Suprapubic skin (tissue), 4 donors: ENCODE measurements around the gene CAMK4. TPM values are rescaled to one million over a fixed set of nuclear protein-coding genes. Genes with fewer than 3 reads are reported as not detected.

Experiments
- DNase-seq, 2 donors: peaks; one replicate each; pipeline ENCODE4 v3.0.0-alpha.2; 2019; ENCODE audit warnings: low spot score in 2 of 2
- H3K27ac ChIP-seq: fragments of 200-600 bp; sonication (generic); one replicate; pipeline ENCODE4 v1.5.1; 2019
- H3K27me3 ChIP-seq: fragments of 200-600 bp; sonication (generic); one replicate; pipeline ENCODE4 v1.5.1; 2019
- H3K36me3 ChIP-seq: fragments of 200-600 bp; sonication (generic); one replicate; pipeline ENCODE4 v1.5.1; 2019
- H3K4me1 ChIP-seq: fragments of 200-600 bp; sonication (generic); one replicate; pipeline ENCODE4 v1.5.1; 2019
- H3K4me3 ChIP-seq: fragments of 200-600 bp; sonication (generic); one replicate; pipeline ENCODE4 v1.5.1; 2019; ENCODE audit warnings: mild to moderate bottlenecking
- H3K9me3 ChIP-seq: fragments of 200-600 bp; sonication (generic); one replicate; pipeline ENCODE4 v1.5.1; 2019
- CTCF ChIP-seq, 2 donors: fragments of 200-600 bp in 1 of 2; fragments of 450-650 bp in 1 of 2; sonication (generic) in 1 of 2; IDR thresholded peaks; one replicate each; pipeline ENCODE4 v1.5.1; 2016 to 2019; ENCODE audit warnings: antibody characterized with exemption in 2 of 2, mild to moderate bottlenecking in 1 of 2, moderate library complexity in 1 of 2
- EP300 ChIP-seq: sonication (generic); formaldehyde crosslinking; IDR thresholded peaks from one replicate; pipeline ENCODE4 v1.6.1; 2017; ENCODE audit warnings: antibody characterized with exemption
- POLR2A ChIP-seq, 2 donors: fragments of 450-650 bp; IDR thresholded peaks; one replicate each; pipeline ENCODE4 v1.6.1; 2017; ENCODE audit warnings: antibody characterized with exemption in 2 of 2, mild to moderate bottlenecking in 2 of 2, moderate library complexity in 2 of 2
- POLR2AphosphoS5 ChIP-seq, 3 donors: sonication (generic); formaldehyde crosslinking; IDR thresholded peaks; one replicate each; pipeline ENCODE4 v1.6.1; 2017; ENCODE audit warnings: antibody characterized with exemption in 3 of 3
- WGBS: methylation state at CpG from one replicate; pipeline ENCODE4 v1.1.5; 2018; 5-methylcytosine and 5-hydroxymethylcytosine counted together
- total RNA-seq, 4 donors: library from RNA; depleted of rRNA; stranded (reverse); fragments of >200 nt; gene quantifications; one replicate each; pipeline ENCODE4 v1.1.0, GENCODE V29; 2016

The CAMK4 gene
- total RNA-seq, 4 donors from 2014 or later = 0.05 to 2.6 (median 0.21) TPM; not detected in 1

- H3K27ac ChIP-seq = no peak overlapping the region
- no peak for DNase-seq
- no peak overlapping the region for H3K4me3 ChIP-seq
- no peaks in the 10 kb centered on the region for H3K9me3 ChIP-seq
- peaks cover 4% of the 10 kb centered on the region for H3K4me1 ChIP-seq
- no peaks in the 10 kb centered on the region for H3K27me3 ChIP-seq
- no peaks in the 10 kb centered on the region for H3K36me3 ChIP-seq
- 45% methylated on average over 3 of the region's 3 CpGs for WGBS
- no peak for TF ChIP-seq POLR2A (IDR thresholded peaks at IDR 0.05)
- no peak for TF ChIP-seq POLR2AphosphoS5 (IDR thresholded peaks at IDR 0.05)
- TF ChIP-seq CTCF (IDR thresholded peaks at IDR 0.05) = no peak
- TF ChIP-seq EP300 = no peak
Observed at GRCh38 chr5:111472579-111472978, 248.4 kb downstream of the CAMK4 start.

DNA sequence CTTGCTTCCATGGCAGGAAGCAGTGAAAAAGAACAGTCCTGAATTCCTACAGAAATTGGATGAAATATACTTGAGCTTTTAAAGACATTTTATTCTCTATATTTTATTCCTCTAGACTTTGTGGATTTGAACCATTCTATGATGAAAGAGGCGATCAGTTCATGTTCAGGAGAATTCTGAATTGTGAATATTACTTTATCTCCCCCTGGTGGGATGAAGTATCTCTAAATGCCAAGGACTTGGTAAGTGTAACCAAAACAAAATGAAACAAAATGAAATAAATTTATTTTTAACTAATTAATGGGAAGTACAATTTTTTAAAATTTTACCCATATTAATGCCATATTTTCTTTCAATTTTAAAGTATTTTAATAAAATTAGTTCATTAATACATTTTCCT, 254.1 kb downstream of the CAMK4 start:
- Histone ChIP-seq H3K9me3 (no peaks in the 10 kb centered on the region), H3K27ac (no peak overlapping the region), H3K36me3 (no peaks in the 10 kb centered on the region), H3K4me1 (no peaks in the 10 kb centered on the region), H3K27me3 (no peaks in the 10 kb centered on the region), H3K4me3 (no peak overlapping the region)
- 87% methylated on average over 1 of the region's 1 CpG for WGBS
- no peak for TF ChIP-seq EP300
- TF ChIP-seq POLR2AphosphoS5 (IDR thresholded peaks at IDR 0.05) = no peak
- TF ChIP-seq POLR2A (IDR thresholded peaks at IDR 0.05) = no peak
- no peak for TF ChIP-seq CTCF (IDR thresholded peaks at IDR 0.05)
- no peak for DNase-seq

GRCh38 chr5:111478898-111479297, 254.7 kb downstream of the CAMK4 start:
- Histone ChIP-seq H3K27me3 (no peaks in the 10 kb centered on the region), H3K27ac (no peak overlapping the region), H3K36me3 (no peaks in the 10 kb centered on the region), H3K4me3 (no peak overlapping the region), H3K4me1 (no peaks in the 10 kb centered on the region), H3K9me3 (no peaks in the 10 kb centered on the region)
- TF ChIP-seq POLR2A (IDR thresholded peaks at IDR 0.05) = no peak
- no peak for TF ChIP-seq EP300
- TF ChIP-seq POLR2AphosphoS5 (IDR thresholded peaks at IDR 0.05) = no peak
- 93% methylated on average over 2 of the region's 2 CpGs for WGBS
- no peak for DNase-seq

- Histone ChIP-seq H3K9me3 (no peaks in the 10 kb centered on the region), H3K36me3 (no peaks in the 10 kb centered on the region), H3K27ac (no peak overlapping the region), H3K4me1 (no peaks in the 10 kb centered on the region), H3K27me3 (no peaks in the 10 kb centered on the region), H3K4me3 (no peak overlapping the region)
- WGBS = 70% methylated on average over 4 of the region's 4 CpGs
- no peak for DNase-seq
- no peak for TF ChIP-seq CTCF (IDR thresholded peaks at IDR 0.05)
Observed at GRCh38 chr5:111480346-111480745, 256.2 kb downstream of the CAMK4 start.

- TF ChIP-seq CTCF (IDR thresholded peaks at IDR 0.05) (no peak), POLR2A (IDR thresholded peaks at IDR 0.05) (no peak), EP300 (no peak), POLR2AphosphoS5 (IDR thresholded peaks at IDR 0.05) (no peak)
Observed at GRCh38 chr5:111486055-111486454, 261.9 kb downstream of the CAMK4 start.

DNA sequence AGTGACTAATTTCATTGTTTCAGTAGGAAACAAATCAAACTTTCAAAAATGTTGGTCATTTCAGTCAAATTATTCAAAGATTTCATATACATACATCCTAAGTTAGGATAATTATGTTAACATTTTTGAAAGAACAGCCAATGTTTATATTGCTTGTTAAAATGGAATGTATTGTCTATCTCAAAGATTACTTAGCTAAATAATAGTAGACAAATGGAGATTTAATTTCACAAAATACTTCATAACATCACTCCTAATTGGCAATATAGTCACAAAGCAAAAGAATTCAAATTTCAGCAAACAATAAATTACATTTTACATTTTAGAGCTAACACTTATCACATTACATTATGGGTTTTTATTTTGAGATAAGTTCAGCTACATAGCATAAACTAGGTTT, 262.7 kb downstream of the CAMK4 start:
- no peak for TF ChIP-seq POLR2AphosphoS5 (IDR thresholded peaks at IDR 0.05)
- TF ChIP-seq CTCF (IDR thresholded peaks at IDR 0.05) = no peak
- TF ChIP-seq POLR2A (IDR thresholded peaks at IDR 0.05) = no peak
- no peak for TF ChIP-seq EP300
- Histone ChIP-seq H3K27me3 (no peaks in the 10 kb centered on the region), H3K27ac (no peak overlapping the region), H3K9me3 (no peaks in the 10 kb centered on the region), H3K4me1 (no peaks in the 10 kb centered on the region), H3K36me3 (no peaks in the 10 kb centered on the region), H3K4me3 (no peak overlapping the region)
- no peak for DNase-seq

More at GRCh38 chr5:111486055-111486454, 261.9 kb downstream of the CAMK4 start:
- WGBS = 48% methylated on average over 2 of the region's 2 CpGs
- no peak for DNase-seq
- Histone ChIP-seq H3K4me3 (no peak overlapping the region), H3K36me3 (no peaks in the 10 kb centered on the region), H3K27ac (no peak overlapping the region), H3K27me3 (no peaks in the 10 kb centered on the region), H3K4me1 (no peaks in the 10 kb centered on the region), H3K9me3 (no peaks in the 10 kb centered on the region)
